Measurements from ENCODE around the gene NFIA.

The NFIA gene

DNA sequence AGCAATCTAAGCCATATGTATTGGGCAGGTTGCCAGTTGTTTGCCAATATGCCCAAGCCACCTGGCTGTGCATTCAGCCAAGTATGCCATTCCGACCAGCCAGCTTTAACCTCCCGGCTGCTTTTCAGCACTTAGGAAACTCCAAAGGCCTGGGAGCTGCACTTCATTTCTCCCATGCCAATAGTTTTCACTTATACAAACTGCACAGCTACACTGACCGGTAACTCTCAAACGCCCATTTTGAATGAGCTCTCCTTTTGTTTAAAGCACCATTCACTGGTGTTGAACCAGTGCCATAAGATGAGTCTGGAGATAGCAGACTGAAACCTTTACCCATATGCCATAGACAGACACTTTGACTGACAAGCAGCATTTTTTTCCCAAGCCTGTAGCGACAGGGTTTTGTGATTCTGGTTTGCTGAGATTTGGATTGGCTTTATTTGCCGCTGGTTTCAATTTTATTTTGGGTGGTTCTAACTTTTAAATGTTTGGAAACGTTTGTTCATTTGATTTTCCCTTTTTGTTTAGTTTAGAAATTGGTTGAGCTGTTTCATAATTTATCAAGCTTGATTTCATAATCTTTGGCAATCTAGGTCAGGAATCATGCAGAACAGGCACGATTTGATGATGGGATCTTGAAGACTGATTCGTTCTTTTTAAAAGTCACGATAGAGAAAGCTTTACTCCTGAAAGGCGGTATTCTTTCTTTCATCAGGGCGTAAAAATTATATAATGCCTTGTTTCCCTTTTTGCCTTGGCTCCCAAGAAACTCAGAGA lies 144.6 kb downstream of the NFIA start:
- no peak for FAIRE-seq
- TF ChIP-seq POLR2A (IDR thresholded peaks at IDR 0.05; ENCODE audit: low read depth, low read length) = no peak
- TF ChIP-seq SPI1 (IDR thresholded peaks at IDR 0.05; ENCODE audit: low read depth, low read length) = no peak
- DNase-seq (ENCODE audit: insufficient read length, low spot score) = no peak

GRCh38 chr1:61227857-61228550 lies 145.6 kb downstream of the NFIA start:
- FAIRE-seq = no peak
- no peak for DNase-seq (ENCODE audit: insufficient read length, low spot score)
- no peak for TF ChIP-seq POLR2A (IDR thresholded peaks at IDR 0.05; ENCODE audit: low read depth, low read length)
- no peak for TF ChIP-seq POLR2AphosphoS5 (IDR thresholded peaks at IDR 0.05; ENCODE audit: low read depth, low read length)
- no peak for TF ChIP-seq POU2F2 (IDR thresholded peaks at IDR 0.05; ENCODE audit: low read depth, low read length)
- no peak for TF ChIP-seq SPI1 (IDR thresholded peaks at IDR 0.05; ENCODE audit: low read depth, low read length)
- no peak for TF ChIP-seq PAX5 (IDR thresholded peaks at IDR 0.05; ENCODE audit: insufficient read depth, low read length, severe bottlenecking)
- TF ChIP-seq TAF1 (IDR thresholded peaks at IDR 0.05; ENCODE audit: low read depth, low read length) = no peak

DNA sequence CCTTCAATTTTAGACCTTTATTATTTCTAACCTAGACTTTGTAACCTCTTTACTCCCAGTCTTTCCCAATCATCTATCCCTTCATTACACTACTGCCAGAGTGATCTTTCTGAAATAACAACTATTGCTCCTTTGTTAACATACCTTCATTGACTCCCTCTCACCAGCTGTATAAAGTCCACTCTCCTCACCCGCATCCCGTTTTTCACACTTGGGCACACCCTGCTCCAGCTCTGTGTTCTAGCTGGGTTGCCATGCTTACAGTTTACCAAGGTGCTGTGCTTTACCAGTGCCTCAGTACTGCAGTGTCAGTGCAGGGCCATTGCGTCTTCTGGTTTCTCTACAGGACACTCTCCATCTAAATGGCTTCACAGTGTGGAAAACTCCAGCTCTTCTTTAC lies 148.2 kb downstream of the NFIA start:
- TF ChIP-seq POLR2A (IDR thresholded peaks at IDR 0.05; ENCODE audit: low read depth, low read length) = no peak
- TF ChIP-seq TAF1 (IDR thresholded peaks at IDR 0.05; ENCODE audit: low read depth, low read length) = no peak
- no peak for TF ChIP-seq POU2F2 (IDR thresholded peaks at IDR 0.05; ENCODE audit: low read depth, low read length)
- TF ChIP-seq PAX5 (IDR thresholded peaks at IDR 0.05; ENCODE audit: insufficient read depth, low read length, severe bottlenecking) = no peak
- no peak for TF ChIP-seq POLR2AphosphoS5 (IDR thresholded peaks at IDR 0.05; ENCODE audit: low read depth, low read length)
- no peak for TF ChIP-seq SPI1 (IDR thresholded peaks at IDR 0.05; ENCODE audit: low read depth, low read length)
- no peak for FAIRE-seq
- DNase-seq (ENCODE audit: insufficient read length, low spot score) = no peak

DNA sequence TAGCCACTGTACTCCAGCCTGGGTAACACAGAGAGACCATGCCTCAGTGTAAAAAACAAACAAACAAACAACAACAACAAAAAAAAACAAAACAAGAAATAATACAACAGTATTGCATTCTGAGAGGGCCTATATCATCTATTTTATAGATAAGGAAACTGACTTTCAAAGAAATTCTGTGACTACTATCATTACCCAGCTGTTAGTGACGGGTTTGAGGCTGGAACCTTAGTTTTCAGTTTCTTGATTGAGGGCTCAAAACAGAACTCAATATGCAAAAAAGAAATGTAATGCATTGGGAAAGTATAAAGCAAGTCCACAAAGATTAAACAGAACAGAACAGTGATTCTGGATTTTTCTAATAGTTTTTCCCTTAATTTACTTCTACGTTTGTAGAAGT lies 149.4 kb downstream of the NFIA start:
- TF ChIP-seq POLR2A (IDR thresholded peaks at IDR 0.05; ENCODE audit: low read depth, low read length) = no peak
- TF ChIP-seq POU2F2 (IDR thresholded peaks at IDR 0.05; ENCODE audit: low read depth, low read length) = no peak
- no peak for TF ChIP-seq TAF1 (IDR thresholded peaks at IDR 0.05; ENCODE audit: low read depth, low read length)
- TF ChIP-seq SPI1 (IDR thresholded peaks at IDR 0.05; ENCODE audit: low read depth, low read length) = no peak
- TF ChIP-seq POLR2AphosphoS5 (IDR thresholded peaks at IDR 0.05; ENCODE audit: low read depth, low read length) = no peak
- no peak for TF ChIP-seq PAX5 (IDR thresholded peaks at IDR 0.05; ENCODE audit: insufficient read depth, low read length, severe bottlenecking)
- FAIRE-seq (no peak), DNase-seq (ENCODE audit: insufficient read length, low spot score) (no peak)

DNA sequence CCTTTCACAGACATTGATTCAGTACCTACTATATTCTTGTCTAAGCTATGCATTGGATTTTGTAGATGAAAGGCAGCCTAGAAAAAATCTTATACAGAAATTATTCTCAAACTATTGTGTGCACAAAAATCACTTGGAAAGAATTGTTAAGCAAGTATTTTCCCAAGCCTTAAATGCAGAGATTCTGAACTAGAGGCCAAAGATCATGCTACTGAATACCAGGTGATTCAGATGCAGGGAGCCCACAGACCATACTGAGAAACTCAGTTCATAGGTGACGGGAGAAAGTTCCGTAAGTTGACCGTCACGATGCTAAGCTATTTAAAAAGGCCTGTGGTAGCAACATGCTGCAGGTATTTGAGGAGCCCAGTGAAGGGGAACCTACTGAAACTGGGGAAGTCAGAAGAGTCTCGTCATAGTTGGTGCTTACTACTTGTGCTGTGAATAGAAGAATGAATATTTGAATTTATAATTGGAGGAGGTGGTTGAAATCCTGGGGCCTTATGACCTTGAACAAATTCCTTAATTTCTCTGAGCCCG lies 150.8 kb downstream of the NFIA start:
- TF ChIP-seq POU2F2 (IDR thresholded peaks at IDR 0.05; ENCODE audit: low read depth, low read length) = no peak
- TF ChIP-seq SPI1 (IDR thresholded peaks at IDR 0.05; ENCODE audit: low read depth, low read length) = no peak
- no peak for TF ChIP-seq POLR2A (IDR thresholded peaks at IDR 0.05; ENCODE audit: low read depth, low read length)
- TF ChIP-seq POLR2AphosphoS5 (IDR thresholded peaks at IDR 0.05; ENCODE audit: low read depth, low read length) = no peak
- no peak for TF ChIP-seq TAF1 (IDR thresholded peaks at IDR 0.05; ENCODE audit: low read depth, low read length)
- TF ChIP-seq PAX5 (IDR thresholded peaks at IDR 0.05; ENCODE audit: insufficient read depth, low read length, severe bottlenecking) = no peak
- DNase-seq (ENCODE audit: insufficient read length, low spot score) (no peak), FAIRE-seq (no peak)

GRCh38 chr1:61234587-61234919 lies 152.2 kb downstream of the NFIA start:
- FAIRE-seq (no peak), DNase-seq (ENCODE audit: insufficient read length, low spot score) (no peak)
- no peak for TF ChIP-seq POU2F2 (IDR thresholded peaks at IDR 0.05; ENCODE audit: low read depth, low read length)
- no peak for TF ChIP-seq SPI1 (IDR thresholded peaks at IDR 0.05; ENCODE audit: low read depth, low read length)
- TF ChIP-seq PAX5 (IDR thresholded peaks at IDR 0.05; ENCODE audit: insufficient read depth, low read length, severe bottlenecking) = no peak
- TF ChIP-seq POLR2AphosphoS5 (IDR thresholded peaks at IDR 0.05; ENCODE audit: low read depth, low read length) = no peak
- no peak for TF ChIP-seq POLR2A (IDR thresholded peaks at IDR 0.05; ENCODE audit: low read depth, low read length)
- TF ChIP-seq TAF1 (IDR thresholded peaks at IDR 0.05; ENCODE audit: low read depth, low read length) = no peak

GRCh38 chr1:61237147-61237546 lies 154.8 kb downstream of the NFIA start:
- no peak for TF ChIP-seq POLR2AphosphoS5 (IDR thresholded peaks at IDR 0.05; ENCODE audit: low read depth, low read length)
- no peak for TF ChIP-seq PAX5 (IDR thresholded peaks at IDR 0.05; ENCODE audit: insufficient read depth, low read length, severe bottlenecking)
- TF ChIP-seq TAF1 (IDR thresholded peaks at IDR 0.05; ENCODE audit: low read depth, low read length) = no peak
- TF ChIP-seq SPI1 (IDR thresholded peaks at IDR 0.05; ENCODE audit: low read depth, low read length) = no peak
- no peak for TF ChIP-seq POU2F2 (IDR thresholded peaks at IDR 0.05; ENCODE audit: low read depth, low read length)
- TF ChIP-seq POLR2A (IDR thresholded peaks at IDR 0.05; ENCODE audit: low read depth, low read length) = no peak
- no peak for FAIRE-seq
- no peak for DNase-seq (ENCODE audit: insufficient read length, low spot score)

DNA sequence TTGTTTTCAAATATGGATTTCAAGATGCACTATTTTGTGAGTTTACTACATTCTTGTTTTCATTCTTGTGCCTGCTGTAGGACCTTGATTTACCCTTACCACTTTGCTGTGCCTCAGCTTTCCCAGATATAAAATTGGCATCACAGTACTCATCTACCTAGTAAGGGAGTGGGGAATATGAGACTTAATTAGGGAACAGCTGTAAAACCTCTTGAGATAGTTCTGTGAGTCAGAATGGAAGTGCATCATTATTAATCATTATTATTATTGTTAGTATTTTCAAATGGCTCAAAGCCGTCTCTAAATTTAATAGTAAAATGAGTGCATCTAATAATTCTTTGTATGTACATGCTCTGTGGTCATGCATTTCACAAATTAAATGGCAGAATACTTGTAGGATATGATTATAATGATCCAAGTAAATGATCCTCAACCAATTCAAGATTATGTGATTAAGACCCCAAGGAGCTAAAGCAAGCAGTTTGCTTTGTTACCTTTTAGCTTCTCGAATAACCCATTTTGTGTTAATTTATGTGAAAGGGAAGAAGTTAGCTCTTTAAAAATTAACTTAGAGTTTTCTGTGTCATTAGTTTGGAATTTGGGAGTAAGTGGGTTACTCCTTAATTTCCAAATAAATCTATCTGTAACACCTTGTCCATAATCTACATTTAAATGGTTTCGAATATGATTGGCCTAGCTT lies 155.4 kb downstream of the NFIA start:
- TF ChIP-seq POLR2A (IDR thresholded peaks at IDR 0.05; ENCODE audit: low read depth, low read length) (no peak), TAF1 (IDR thresholded peaks at IDR 0.05; ENCODE audit: low read depth, low read length) (no peak), PAX5 (IDR thresholded peaks at IDR 0.05; ENCODE audit: insufficient read depth, low read length, severe bottlenecking) (no peak), POU2F2 (IDR thresholded peaks at IDR 0.05; ENCODE audit: low read depth, low read length) (no peak), POLR2AphosphoS5 (IDR thresholded peaks at IDR 0.05; ENCODE audit: low read depth, low read length) (no peak), SPI1 (IDR thresholded peaks at IDR 0.05; ENCODE audit: low read depth, low read length) (no peak)
- no peak for FAIRE-seq

GRCh38 chr1:61238359-61238665 lies 156.0 kb downstream of the NFIA start:
- no peak for FAIRE-seq
- no peak for TF ChIP-seq POU2F2 (IDR thresholded peaks at IDR 0.05; ENCODE audit: low read depth, low read length)
- no peak for TF ChIP-seq SPI1 (IDR thresholded peaks at IDR 0.05; ENCODE audit: low read depth, low read length)
- TF ChIP-seq TAF1 (IDR thresholded peaks at IDR 0.05; ENCODE audit: low read depth, low read length) = no peak
- no peak for TF ChIP-seq PAX5 (IDR thresholded peaks at IDR 0.05; ENCODE audit: insufficient read depth, low read length, severe bottlenecking)
- no peak for TF ChIP-seq POLR2A (IDR thresholded peaks at IDR 0.05; ENCODE audit: low read depth, low read length)
- TF ChIP-seq POLR2AphosphoS5 (IDR thresholded peaks at IDR 0.05; ENCODE audit: low read depth, low read length) = no peak

More for the DNA sequence above, 155.4 kb downstream of the NFIA start:
- DNase-seq (ENCODE audit: insufficient read length, low spot score) = no peak

More at GRCh38 chr1:61238359-61238665, 156.0 kb downstream of the NFIA start:
- DNase-seq (ENCODE audit: insufficient read length, low spot score) = no peak

Measured in GM12891 (cell line).